HG03460 (cell line): Measurements from ENCODE around the gene DDX24.

Experiments used
- ATAC-seq: cut with Tn5 transposase; IDR thresholded peaks from one replicate; pipeline ENCODE4 v1.9.1; 2021; ENCODE audit not compliant: unreplicated experiment

The DDX24 gene

GRCh38 chr14:94015223-94015622 lies 65.8 kb downstream of the DDX24 start:
- no peak for ATAC-seq

- ATAC-seq = no peak
These were observed 66.6 kb downstream of the DDX24 start for GRCh38 chr14:94014382-94014781.

- ATAC-seq = no peak
These were observed 69.2 kb downstream of the DDX24 start for GRCh38 chr14:94011795-94012194.

GRCh38 chr14:94010625-94011024 lies 70.4 kb downstream of the DDX24 start:
- no peak for ATAC-seq

- ATAC-seq = peak; percentile 55
These were observed 71.2 kb downstream of the DDX24 start for GRCh38 chr14:94009767-94010166.

- ATAC-seq = no peak
These were observed 72.8 kb downstream of the DDX24 start for GRCh38 chr14:94008234-94008633.

- no peak for ATAC-seq
These were observed 75.5 kb downstream of the DDX24 start for GRCh38 chr14:94005324-94006073.

GRCh38 chr14:94004015-94004414 lies 77.0 kb downstream of the DDX24 start:
- ATAC-seq = no peak

- ATAC-seq = no peak
These were observed 77.6 kb downstream of the DDX24 start for GRCh38 chr14:94003397-94003796.

GRCh38 chr14:94001501-94002396 lies 79.3 kb downstream of the DDX24 start:
- no peak for ATAC-seq

GRCh38 chr14:94001016-94001415 lies 80.0 kb downstream of the DDX24 start:
- ATAC-seq = no peak

- no peak for ATAC-seq
These were observed 80.7 kb downstream of the DDX24 start for GRCh38 chr14:94000267-94000666.

GRCh38 chr14:93999573-93999972 lies 81.4 kb downstream of the DDX24 start:
- no peak for ATAC-seq

GRCh38 chr14:93998871-93999403 lies 82.1 kb downstream of the DDX24 start:
- no peak for ATAC-seq
